HCT116 (cell line): ENCODE data around the gene OSGIN1.

Experiments
- EZH2phosphoT487 ChIP-seq: fragments of 200-600 bp; IDR thresholded peaks from 2 replicates; pipeline ENCODE4 v1.6.1; 2018; ENCODE audit warnings: antibody characterized with exemption, borderline replicate concordance
- POLR2A ChIP-seq: IDR thresholded peaks from 2 replicates; pipeline ENCODE4 v1.7.0; 2011; ENCODE audit warnings: borderline replicate concordance; ENCODE audit not compliant: insufficient read depth, insufficient read length; ENCODE audit errors: extremely low read depth
- POLR2AphosphoS5 ChIP-seq: IDR thresholded peaks from 2 replicates; pipeline ENCODE4 v1.6.1; 2011; ENCODE audit warnings: mild to moderate bottlenecking, low read depth, low read length, moderate library complexity
- RAD21 ChIP-seq: IDR thresholded peaks from 2 replicates; pipeline ENCODE4 v1.6.1; 2012; ENCODE audit warnings: low read depth, mild to moderate bottlenecking
- SP1 ChIP-seq: IDR thresholded peaks from 2 replicates; pipeline ENCODE4 v1.6.1; 2012; ENCODE audit warnings: low read depth
- YY1 ChIP-seq: IDR thresholded peaks from 2 replicates; pipeline ENCODE4 v1.6.1; 2011; ENCODE audit warnings: low read length, low read depth, moderate library complexity, mild to moderate bottlenecking; ENCODE audit not compliant: insufficient replicate concordance; ENCODE audit errors: extremely low read depth
- ZFX ChIP-seq: fragments of 450-650 bp; IDR thresholded peaks from 2 replicates; pipeline ENCODE4 v1.6.1; 2017
- ZNF274 ChIP-seq: fragments of 200-500 bp; sonication (Bioruptor generic); IDR thresholded peaks from 2 replicates; pipeline ENCODE4 v1.6.1; 2014; ENCODE audit warnings: mild to moderate bottlenecking, low read depth, low read length, inconsistent platforms
- TF ChIP-seq, protein P1 (sequence below), 3 experiments: fragments of 200-600 bp in 1 of 3; sonication (generic) in 1 of 3; IDR thresholded peaks in 2 of 3; conservative IDR thresholded peaks in 1 of 3; 2 replicates each; pipeline ENCODE4 v1.5.1; 2012 to 2017; ENCODE audit warnings: low read depth in 2 of 3, low read length in 2 of 3, antibody characterized with exemption in 1 of 3, borderline replicate concordance in 1 of 3, control low read depth in 1 of 3, mild to moderate bottlenecking in 1 of 3, mixed read lengths in 1 of 3, mixed run types in 1 of 3, moderate library complexity in 1 of 3; ENCODE audit not compliant: insufficient read depth in 1 of 3

DNA sequence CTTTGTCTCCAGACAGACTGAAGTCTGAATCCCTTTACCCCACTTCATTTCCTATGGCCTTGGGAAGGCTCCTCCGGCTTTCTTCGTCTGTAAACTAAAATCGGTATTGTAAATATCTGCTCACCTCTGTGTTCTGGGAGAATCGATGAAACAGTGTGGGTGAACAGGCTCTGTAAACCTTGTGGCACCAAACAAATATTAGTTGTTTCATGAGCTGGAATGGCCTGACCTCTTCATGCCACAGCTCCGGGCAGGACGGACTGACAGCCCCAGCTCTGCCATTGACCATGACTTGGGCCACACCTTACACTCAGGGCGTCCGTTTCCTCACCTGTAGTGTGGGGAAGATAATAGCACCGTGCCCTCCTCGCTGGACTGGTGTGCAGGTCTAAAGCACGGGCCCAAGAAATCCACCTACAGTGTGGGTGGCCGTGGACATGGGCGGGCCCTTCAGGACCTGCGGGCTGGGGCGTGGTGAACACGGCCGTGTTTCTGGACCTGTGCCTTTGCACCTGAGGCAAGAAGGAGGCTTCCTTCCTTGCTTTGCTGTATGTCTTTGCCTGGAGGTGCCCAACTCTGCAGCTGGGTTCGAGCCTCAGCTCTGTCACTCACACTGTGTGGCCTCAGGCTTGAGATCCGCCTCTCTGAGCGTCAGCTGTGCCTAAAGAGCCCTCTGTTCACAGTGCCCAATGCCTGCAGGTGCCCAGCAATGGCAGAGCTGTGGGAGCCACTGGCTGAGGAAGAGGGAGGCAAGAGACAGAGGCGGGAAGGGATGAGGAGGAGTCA, 6.1 kb upstream of the OSGIN1 start:
- no peak for TF ChIP-seq ZFX
- no peak for TF ChIP-seq SP1
- TF ChIP-seq POLR2AphosphoS5: no peak
- TF ChIP-seq ZNF274: no peak
- TF ChIP-seq, protein P1, sequence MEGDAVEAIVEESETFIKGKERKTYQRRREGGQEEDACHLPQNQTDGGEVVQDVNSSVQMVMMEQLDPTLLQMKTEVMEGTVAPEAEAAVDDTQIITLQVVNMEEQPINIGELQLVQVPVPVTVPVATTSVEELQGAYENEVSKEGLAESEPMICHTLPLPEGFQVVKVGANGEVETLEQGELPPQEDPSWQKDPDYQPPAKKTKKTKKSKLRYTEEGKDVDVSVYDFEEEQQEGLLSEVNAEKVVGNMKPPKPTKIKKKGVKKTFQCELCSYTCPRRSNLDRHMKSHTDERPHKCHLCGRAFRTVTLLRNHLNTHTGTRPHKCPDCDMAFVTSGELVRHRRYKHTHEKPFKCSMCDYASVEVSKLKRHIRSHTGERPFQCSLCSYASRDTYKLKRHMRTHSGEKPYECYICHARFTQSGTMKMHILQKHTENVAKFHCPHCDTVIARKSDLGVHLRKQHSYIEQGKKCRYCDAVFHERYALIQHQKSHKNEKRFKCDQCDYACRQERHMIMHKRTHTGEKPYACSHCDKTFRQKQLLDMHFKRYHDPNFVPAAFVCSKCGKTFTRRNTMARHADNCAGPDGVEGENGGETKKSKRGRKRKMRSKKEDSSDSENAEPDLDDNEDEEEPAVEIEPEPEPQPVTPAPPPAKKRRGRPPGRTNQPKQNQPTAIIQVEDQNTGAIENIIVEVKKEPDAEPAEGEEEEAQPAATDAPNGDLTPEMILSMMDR (IDR thresholded peaks at IDR 0.05 in 2 of 3, conservative IDR thresholded peaks at IDR 0.05 in 1 of 3; ENCODE audit: borderline replicate concordance in 1 of 3, insufficient read depth in 1 of 3, low read depth in 2 of 3, low read length in 2 of 3): no peak
- no peak for TF ChIP-seq YY1
- TF ChIP-seq POLR2A: no peak
- TF ChIP-seq RAD21: no peak
- TF ChIP-seq EZH2phosphoT487: no peak
